Osteoblast (primary cell): ENCODE measurements around the gene ADARB2. TPM values are rescaled to one million over a fixed set of nuclear protein-coding genes. Genes with fewer than 3 reads are reported as not detected.

Experiments used
- DNase-seq: peaks from one replicate; pipeline ENCODE4 v3.0.0; 2011; ENCODE audit warnings: low spot score, mixed read lengths; ENCODE audit not compliant: insufficient read length; ENCODE audit errors: missing footprints
- H2AFZ ChIP-seq: 2 replicates; pipeline ENCODE4 v1.6.0; 2011; ENCODE audit warnings: mild to moderate bottlenecking, low read length
- H3K27ac ChIP-seq: 2 replicates; pipeline ENCODE4 v1.5.1; 2011; ENCODE audit warnings: mild to moderate bottlenecking, low read depth, low read length, moderate library complexity
- H3K27me3 ChIP-seq: 2 replicates; pipeline ENCODE4 v1.6.0; 2012; ENCODE audit warnings: mild to moderate bottlenecking, control low read depth, inconsistent platforms, low read length, moderate library complexity; ENCODE audit not compliant: insufficient read depth
- H3K36me3 ChIP-seq: 2 replicates; pipeline ENCODE4 v1.5.1; 2011; ENCODE audit warnings: mild to moderate bottlenecking, low read length, control low read depth, moderate library complexity; ENCODE audit not compliant: insufficient read depth
- H3K4me1 ChIP-seq: 2 replicates; pipeline ENCODE4 v1.5.1; 2011; ENCODE audit warnings: mild to moderate bottlenecking, low read length, control low read depth, moderate library complexity; ENCODE audit not compliant: insufficient read depth
- H3K4me2 ChIP-seq: 2 replicates; pipeline ENCODE4 v1.6.0; 2011; ENCODE audit warnings: mild to moderate bottlenecking, low read length; ENCODE audit not compliant: insufficient read depth
- H3K4me3 ChIP-seq: fragments of 200-600 bp; sonication (generic); 3 replicates; pipeline ENCODE4 v1.5.1; 2012; ENCODE audit warnings: mild to moderate bottlenecking, low read length, inconsistent platforms; ENCODE audit not compliant: insufficient read depth
- H3K79me2 ChIP-seq: 2 replicates; pipeline ENCODE4 v1.6.0; 2012; ENCODE audit warnings: mild to moderate bottlenecking, low read length, control low read depth, inconsistent platforms; ENCODE audit not compliant: insufficient read depth
- H3K9me3 ChIP-seq: 2 replicates; pipeline ENCODE4 v1.5.1; 2011; ENCODE audit warnings: low read depth, low read length, control low read depth
- H4K20me1 ChIP-seq: 2 replicates; pipeline ENCODE4 v1.6.0; 2012; ENCODE audit warnings: mild to moderate bottlenecking, low read length, control low read depth; ENCODE audit not compliant: insufficient read depth
- CTCF ChIP-seq: IDR thresholded peaks from 2 replicates; pipeline ENCODE4 v1.5.1; 2011; ENCODE audit warnings: mild to moderate bottlenecking, low read depth, low read length, moderate library complexity; ENCODE audit errors: extremely low read depth
- total RNA-seq: library from RNA; depleted of rRNA; stranded (reverse); fragments of >200 nt; gene quantifications from 2 replicates; pipeline ENCODE4 v1.2.3, GENCODE V29; 2012

Gene ADARB2
- total RNA-seq, 1 donor, result not detected

DNA sequence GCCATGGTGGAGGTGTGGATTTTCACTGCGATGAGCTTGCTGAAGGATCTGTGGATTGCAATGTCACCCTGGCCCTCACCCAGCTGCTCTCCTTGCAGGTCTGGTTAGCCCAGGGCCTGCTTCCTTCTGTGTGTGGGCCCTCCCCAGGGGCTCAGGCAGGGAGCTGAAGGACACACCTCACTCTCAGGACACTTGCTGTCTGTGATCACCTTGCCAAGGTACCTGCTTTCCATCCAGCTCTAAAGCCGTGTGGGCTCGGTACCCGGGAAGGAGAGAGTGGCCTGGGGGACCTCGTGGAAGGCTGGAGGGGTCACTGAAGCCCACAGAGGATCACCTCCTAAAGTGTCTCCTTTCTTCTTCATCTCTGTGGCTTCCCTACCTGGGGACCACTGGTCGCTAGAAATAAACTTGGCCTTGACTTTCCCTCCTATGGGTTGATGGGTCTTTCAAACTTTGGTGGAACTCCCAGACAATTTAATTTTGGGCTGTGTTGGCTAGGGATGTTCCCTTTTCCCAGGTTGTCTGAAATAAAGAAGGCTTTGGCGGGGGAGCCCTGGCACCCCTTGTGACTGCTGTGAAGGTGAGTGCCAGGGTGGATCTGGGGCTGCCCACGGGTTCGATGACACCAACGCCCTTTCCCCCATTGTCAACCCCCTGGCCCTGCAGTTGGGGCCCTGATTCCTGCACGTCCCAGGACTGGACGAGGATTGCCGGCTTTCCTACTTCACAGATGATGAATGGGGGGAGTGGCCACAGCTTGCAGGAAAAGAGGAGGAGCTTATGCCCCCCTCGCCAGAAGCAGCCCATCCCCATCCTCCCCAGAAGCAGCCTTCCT is 331.0 kb downstream of the ADARB2 start:
- Histone ChIP-seq H3K27me3 (no peaks in the 10 kb centered on the region), H2AFZ (no peak overlapping the region), H3K27ac (no peak overlapping the region), H3K4me2 (no peak overlapping the region), H4K20me1 (no peaks in the 10 kb centered on the region), H3K79me2 (no peaks in the 10 kb centered on the region), H3K4me1 (no peaks in the 10 kb centered on the region), H3K36me3 (no peaks in the 10 kb centered on the region), H3K9me3 (no peaks in the 10 kb centered on the region), H3K4me3 (no peak overlapping the region)
- no peak for TF ChIP-seq CTCF
- peak; percentile 63 for DNase-seq

DNA sequence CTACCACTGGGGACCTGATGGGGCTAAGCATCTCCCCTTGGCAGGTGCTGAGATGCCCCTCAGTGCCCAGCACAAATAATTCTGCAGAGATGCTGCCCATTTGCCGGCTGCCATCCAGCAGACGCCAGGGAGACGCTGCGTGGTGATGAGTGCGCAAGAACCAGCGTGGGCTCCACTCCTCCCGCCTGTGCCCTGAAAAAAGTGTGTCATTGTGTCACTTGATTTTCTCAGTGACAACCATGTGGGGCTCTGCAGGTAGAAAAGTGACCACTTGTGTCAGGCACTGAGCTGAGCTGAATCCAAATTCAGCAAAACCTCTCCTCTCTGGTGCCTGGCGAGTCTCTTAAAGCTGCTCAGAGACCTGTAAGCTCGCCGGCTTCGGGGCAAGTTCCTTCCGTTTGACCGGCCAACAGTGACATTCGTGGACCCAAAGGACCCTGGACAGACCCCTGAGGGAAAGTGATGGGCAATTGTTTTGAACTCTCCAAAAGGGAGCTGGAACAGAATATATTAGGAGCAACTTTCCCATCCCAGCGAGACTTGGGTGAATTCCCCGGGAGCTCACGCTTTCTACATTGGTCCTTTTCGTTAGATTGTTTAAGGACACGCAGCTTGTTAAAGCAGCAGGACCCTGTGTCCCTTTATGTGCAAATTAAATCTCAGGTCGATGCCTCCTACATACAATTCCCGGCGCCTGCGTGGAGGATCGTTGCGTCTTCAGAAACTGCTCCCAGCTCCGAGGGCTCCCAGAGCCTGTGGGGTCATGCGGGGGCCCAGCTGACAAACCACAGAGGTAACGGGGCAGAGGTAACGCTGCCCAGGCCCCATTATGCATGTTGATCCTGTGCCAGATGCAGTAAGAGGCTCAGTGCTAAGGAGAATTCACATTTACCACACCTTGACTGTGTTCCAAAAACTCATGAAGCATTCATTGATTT is 332.7 kb downstream of the ADARB2 start:
- no peak overlapping the region for H3K4me3 ChIP-seq
- H3K4me1 ChIP-seq, result no peaks in the 10 kb centered on the region
- H2AFZ ChIP-seq, result no peak overlapping the region
- no peaks in the 10 kb centered on the region for H3K9me3 ChIP-seq
- no peaks in the 10 kb centered on the region for H3K27me3 ChIP-seq
- no peak for TF ChIP-seq CTCF
- no peaks in the 10 kb centered on the region for H4K20me1 ChIP-seq
- H3K27ac ChIP-seq, result no peak overlapping the region
- H3K36me3 ChIP-seq, result no peaks in the 10 kb centered on the region
- DNase-seq, result peak; percentile 53
- no peak overlapping the region for H3K4me2 ChIP-seq
- no peaks in the 10 kb centered on the region for H3K79me2 ChIP-seq

DNA sequence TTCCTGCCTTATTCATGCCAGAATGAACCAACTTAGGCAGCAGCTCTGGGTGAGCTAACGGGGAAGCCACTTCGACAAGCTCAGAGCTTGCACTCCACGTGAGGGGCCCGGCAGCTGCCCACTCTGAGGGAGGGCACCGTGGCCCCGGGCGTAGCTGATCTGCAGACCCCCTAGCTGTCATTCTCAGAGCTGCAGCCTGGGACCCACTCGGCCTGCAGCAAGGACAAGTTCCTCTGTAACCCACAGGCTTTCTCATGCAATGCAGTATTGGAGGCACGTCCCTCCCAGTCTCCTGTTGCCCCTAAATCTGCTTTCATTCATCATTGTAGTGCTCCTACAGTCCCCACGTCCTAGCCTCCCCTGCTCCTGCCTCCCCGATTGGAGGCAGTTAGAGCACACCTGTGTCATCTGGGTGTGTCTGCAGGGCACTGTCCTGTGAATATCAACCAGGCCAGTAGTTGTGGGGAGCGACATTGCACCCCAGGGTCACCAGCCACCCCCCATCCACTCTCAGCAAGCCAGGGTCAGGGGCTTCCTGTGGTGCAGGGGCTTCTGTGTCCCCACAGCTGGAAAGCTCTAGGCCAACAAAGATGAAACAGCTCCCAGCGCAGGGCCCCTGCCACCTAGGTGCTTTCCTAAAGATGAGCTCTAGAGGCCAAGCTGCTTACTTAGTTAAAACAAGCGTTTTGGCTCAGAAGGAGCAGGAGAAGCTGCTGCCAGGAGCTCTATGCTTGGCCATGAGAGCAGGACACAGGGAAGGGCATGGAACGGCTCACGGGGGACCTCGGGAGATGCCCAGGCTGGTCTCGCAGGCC is 333.6 kb downstream of the ADARB2 start:
- H3K27ac ChIP-seq, result no peak overlapping the region
- no peaks in the 10 kb centered on the region for H3K79me2 ChIP-seq
- H3K9me3 ChIP-seq, result no peaks in the 10 kb centered on the region
- H3K27me3 ChIP-seq, result no peaks in the 10 kb centered on the region
- H3K4me2 ChIP-seq, result no peak overlapping the region
- H3K4me1 ChIP-seq, result no peaks in the 10 kb centered on the region
- H2AFZ ChIP-seq, result no peak overlapping the region
- peak; percentile 73 for DNase-seq
- TF ChIP-seq CTCF, result no peak
- no peaks in the 10 kb centered on the region for H3K36me3 ChIP-seq
- H4K20me1 ChIP-seq, result no peaks in the 10 kb centered on the region
- H3K4me3 ChIP-seq, result no peak overlapping the region
